Endothelial cell (in vitro differentiated cells): ENCODE data around the gene SLC7A10. TPM values are rescaled to one million over a fixed set of nuclear protein-coding genes. Genes with fewer than 3 reads are reported as not detected.

Source experiments
- DNase-seq: peaks from one replicate; pipeline ENCODE4 v3.0.0; 2021; ENCODE audit warnings: low spot score
- H3K27ac Mint-ChIP-seq: one replicate; pipeline ENCODE4 v1.8.0; 2021; ENCODE audit warnings: mixed read lengths, inconsistent platforms; ENCODE audit not compliant: unreplicated experiment
- H3K27me3 Mint-ChIP-seq: one replicate; pipeline ENCODE4 v1.8.0; 2021; ENCODE audit warnings: mild to moderate bottlenecking, moderate library complexity, mixed read lengths, inconsistent platforms; ENCODE audit not compliant: unreplicated experiment
- H3K36me3 Mint-ChIP-seq: one replicate; pipeline ENCODE4 v1.8.0; 2021; ENCODE audit warnings: mild to moderate bottlenecking, low read depth, mixed read lengths, inconsistent platforms; ENCODE audit not compliant: unreplicated experiment
- H3K4me1 Mint-ChIP-seq: one replicate; pipeline ENCODE4 v1.8.0; 2021; ENCODE audit warnings: mild to moderate bottlenecking, mixed read lengths, inconsistent platforms; ENCODE audit not compliant: unreplicated experiment
- H3K4me3 Mint-ChIP-seq: one replicate; pipeline ENCODE4 v1.8.0; 2021; ENCODE audit warnings: mild to moderate bottlenecking, mixed read lengths, inconsistent platforms; ENCODE audit not compliant: unreplicated experiment
- H3K9me3 Mint-ChIP-seq: one replicate; pipeline ENCODE4 v1.8.0; 2021; ENCODE audit warnings: mixed read lengths, inconsistent platforms; ENCODE audit not compliant: unreplicated experiment
- total RNA-seq: library from RNA; stranded (reverse); fragmentation: NEBNext Ultra II Directional; extraction: Animal tissue kit (Norgen Biotek cat#: 25700); gene quantifications from one replicate; pipeline ENCODE4 v1.2.1, GENCODE V29; 2021; ENCODE audit not compliant: unreplicated experiment
- TF ChIP-seq, protein P1 (sequence below): fragments of 200-600 bp; sonication (generic); IDR thresholded peaks from one replicate; pipeline ENCODE4 v1.5.0; 2021; ENCODE audit warnings: antibody characterized with exemption; ENCODE audit not compliant: unreplicated experiment

SLC7A10 gene
- total RNA-seq, 1 donor from 2014 or later = 4.4 TPM

DNA sequence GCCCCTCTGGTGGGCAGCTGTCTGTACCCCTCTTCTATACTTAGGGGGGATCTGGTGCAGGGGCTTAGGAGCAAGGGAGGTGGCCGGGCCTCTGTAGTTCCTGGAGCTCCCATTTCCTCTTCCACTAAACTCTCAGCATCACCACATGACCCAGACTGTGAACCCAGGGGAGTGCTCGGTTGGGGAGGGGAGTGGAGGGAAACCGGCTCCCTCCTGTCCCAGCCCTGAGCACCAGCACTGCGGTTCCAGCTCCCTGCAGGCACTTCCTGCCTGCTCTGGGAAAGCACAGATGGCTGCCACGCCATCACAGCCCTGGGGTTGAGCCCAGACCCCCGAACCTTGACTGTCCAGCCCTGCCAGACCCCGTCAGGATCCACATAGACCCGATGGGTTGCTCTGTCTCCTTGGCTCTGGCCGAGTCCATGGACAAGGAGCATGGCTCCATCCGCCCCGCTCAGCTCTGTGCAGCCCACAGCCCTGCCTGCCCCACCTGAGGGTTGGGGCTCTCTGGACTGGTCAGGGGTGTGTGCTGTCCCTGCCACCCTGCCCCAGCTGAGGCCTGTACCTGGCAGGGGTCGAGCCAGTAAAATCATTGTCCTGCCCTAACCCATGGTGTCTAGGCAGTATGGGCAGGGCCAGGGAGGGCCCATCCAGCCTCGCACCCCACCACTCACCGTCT lies 36.0 kb upstream of the SLC7A10 start:
- Mint-ChIP-seq H3K9me3 (no peaks in the 10 kb centered on the region), H3K4me1 (peaks cover 16% of the 10 kb centered on the region), H3K27ac (no peak overlapping the region), H3K4me3 (no peak overlapping the region), H3K27me3 (peaks cover 3% of the 10 kb centered on the region), H3K36me3 (no peaks in the 10 kb centered on the region)
- TF ChIP-seq, protein P1, sequence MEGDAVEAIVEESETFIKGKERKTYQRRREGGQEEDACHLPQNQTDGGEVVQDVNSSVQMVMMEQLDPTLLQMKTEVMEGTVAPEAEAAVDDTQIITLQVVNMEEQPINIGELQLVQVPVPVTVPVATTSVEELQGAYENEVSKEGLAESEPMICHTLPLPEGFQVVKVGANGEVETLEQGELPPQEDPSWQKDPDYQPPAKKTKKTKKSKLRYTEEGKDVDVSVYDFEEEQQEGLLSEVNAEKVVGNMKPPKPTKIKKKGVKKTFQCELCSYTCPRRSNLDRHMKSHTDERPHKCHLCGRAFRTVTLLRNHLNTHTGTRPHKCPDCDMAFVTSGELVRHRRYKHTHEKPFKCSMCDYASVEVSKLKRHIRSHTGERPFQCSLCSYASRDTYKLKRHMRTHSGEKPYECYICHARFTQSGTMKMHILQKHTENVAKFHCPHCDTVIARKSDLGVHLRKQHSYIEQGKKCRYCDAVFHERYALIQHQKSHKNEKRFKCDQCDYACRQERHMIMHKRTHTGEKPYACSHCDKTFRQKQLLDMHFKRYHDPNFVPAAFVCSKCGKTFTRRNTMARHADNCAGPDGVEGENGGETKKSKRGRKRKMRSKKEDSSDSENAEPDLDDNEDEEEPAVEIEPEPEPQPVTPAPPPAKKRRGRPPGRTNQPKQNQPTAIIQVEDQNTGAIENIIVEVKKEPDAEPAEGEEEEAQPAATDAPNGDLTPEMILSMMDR = no peak
- no peak for DNase-seq

DNA sequence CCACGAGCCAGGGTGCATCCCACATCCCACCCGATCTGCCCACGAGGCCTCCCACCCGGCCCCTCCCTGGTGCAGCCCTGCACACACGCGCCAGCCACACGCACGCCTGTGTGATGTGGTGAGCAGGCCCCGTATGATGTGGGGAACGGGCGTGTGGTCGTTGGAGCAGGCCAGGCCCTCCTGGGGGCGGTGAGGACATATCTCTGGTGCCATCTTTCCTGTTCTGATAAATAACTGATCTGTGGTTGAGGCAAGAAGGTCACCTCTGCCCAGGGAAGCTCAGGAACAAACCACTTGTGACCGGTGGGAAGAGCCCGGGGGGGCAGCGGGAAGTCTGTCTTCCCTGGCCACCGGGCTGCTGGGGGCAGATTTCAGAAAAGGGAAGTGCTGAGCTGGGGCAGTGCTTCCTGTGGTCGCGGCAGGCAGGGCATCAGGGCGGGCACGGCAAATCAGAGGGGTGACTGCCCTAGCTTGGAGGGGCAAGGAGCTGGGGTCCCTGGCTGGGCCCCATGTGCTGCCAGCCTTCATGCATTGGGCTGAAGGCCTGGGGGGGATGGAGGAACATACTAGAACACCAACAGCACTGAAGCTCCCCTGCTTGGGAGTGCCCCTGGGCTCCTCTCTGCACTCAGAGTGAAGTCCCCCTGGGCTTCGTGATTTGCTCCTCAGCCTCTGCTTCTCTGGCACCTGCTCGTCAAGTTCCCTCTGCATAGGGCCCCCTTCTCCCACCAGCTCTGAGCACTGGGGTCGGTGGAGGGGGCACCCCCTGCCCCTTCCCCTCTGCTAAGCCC lies 35.2 kb upstream of the SLC7A10 start:
- H3K4me3 Mint-ChIP-seq = no peak overlapping the region
- no peaks in the 10 kb centered on the region for H3K36me3 Mint-ChIP-seq
- H3K27ac Mint-ChIP-seq = peak overlapping the region; percentile 61
- peaks cover 16% of the 10 kb centered on the region for H3K4me1 Mint-ChIP-seq
- H3K27me3 Mint-ChIP-seq = peaks cover 3% of the 10 kb centered on the region
- TF ChIP-seq, protein P1 = no peak
- no peak for DNase-seq
- no peaks in the 10 kb centered on the region for H3K9me3 Mint-ChIP-seq

DNA sequence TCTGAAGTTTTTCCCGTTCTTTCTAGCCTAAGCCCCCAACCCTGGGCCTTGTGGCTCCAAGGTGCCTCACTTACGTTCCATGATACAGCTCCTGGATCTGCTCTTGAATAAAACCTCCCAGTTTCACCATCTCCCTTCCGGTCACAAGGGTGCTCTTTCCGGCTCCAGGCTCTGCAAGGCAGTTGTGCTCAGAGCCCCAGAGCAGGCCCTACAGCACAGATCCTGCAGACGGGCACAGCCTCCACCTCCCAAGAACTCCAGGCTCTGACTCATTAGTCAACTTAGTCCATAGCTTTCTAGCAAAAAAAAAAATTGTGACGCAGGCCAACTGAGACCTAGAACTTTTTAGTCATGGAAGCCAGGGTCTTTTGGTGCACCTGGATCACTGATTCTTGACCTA lies 33.9 kb upstream of the SLC7A10 start:
- no peaks in the 10 kb centered on the region for H3K36me3 Mint-ChIP-seq
- peaks cover 3% of the 10 kb centered on the region for H3K27me3 Mint-ChIP-seq
- DNase-seq = no peak
- no peaks in the 10 kb centered on the region for H3K9me3 Mint-ChIP-seq
- H3K4me1 Mint-ChIP-seq = peaks cover 16% of the 10 kb centered on the region
- H3K27ac Mint-ChIP-seq = no peak overlapping the region
- TF ChIP-seq, protein P1 = no peak
- no peak overlapping the region for H3K4me3 Mint-ChIP-seq

DNA sequence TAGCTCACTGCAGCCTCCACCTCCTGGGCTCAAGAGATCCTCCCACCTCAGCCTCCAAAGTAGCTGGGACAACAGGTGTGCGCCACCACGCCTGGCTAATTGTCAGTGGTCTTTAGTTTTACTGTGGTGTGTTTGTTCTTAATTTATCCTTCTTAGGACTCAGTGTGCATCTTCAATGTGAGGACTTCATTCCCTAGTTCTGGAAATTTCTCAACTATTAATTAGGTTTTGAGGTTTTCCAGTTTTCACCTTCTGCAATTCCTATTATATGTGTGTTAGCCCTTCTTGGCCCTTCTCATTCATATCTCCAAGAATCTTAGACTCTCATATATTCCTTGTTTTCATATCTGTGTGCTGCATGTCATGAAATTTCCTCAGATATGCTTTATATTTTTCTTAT lies 32.2 kb upstream of the SLC7A10 start:
- Mint-ChIP-seq H3K36me3 (no peaks in the 10 kb centered on the region), H3K27ac (no peak overlapping the region), H3K4me3 (no peak overlapping the region), H3K9me3 (no peaks in the 10 kb centered on the region), H3K4me1 (peaks cover 16% of the 10 kb centered on the region), H3K27me3 (no peaks in the 10 kb centered on the region)
- DNase-seq = no peak
- TF ChIP-seq, protein P1 = no peak

DNA sequence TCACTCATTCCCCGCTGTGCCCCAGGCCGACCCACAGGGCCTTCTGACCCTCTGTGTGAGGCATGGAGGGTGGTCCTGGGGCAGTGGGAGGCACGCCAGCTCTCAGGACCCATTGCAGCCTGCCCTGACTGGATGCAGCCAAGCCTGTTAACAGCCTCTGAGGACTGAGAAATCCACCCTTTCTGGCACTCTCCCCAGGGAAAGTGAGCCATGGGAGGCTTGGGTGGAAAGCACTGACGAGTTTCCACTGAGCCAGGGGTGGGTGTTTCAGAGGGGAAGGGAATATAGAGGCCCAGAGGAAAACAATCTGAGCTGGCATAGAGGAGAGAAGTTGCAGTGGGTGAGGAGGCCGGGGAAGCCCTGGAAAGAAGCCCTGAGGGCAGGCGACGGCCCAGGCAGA lies 30.6 kb upstream of the SLC7A10 start:
- no peak for DNase-seq
- no peaks in the 10 kb centered on the region for H3K9me3 Mint-ChIP-seq
- no peak overlapping the region for H3K4me3 Mint-ChIP-seq
- no peaks in the 10 kb centered on the region for H3K27me3 Mint-ChIP-seq
- peaks cover 10% of the 10 kb centered on the region for H3K4me1 Mint-ChIP-seq
- no peaks in the 10 kb centered on the region for H3K36me3 Mint-ChIP-seq
- no peak overlapping the region for H3K27ac Mint-ChIP-seq
- TF ChIP-seq, protein P1 = no peak
